Measurements from ENCODE around the gene TM4SF20.

TM4SF20 gene

DNA sequence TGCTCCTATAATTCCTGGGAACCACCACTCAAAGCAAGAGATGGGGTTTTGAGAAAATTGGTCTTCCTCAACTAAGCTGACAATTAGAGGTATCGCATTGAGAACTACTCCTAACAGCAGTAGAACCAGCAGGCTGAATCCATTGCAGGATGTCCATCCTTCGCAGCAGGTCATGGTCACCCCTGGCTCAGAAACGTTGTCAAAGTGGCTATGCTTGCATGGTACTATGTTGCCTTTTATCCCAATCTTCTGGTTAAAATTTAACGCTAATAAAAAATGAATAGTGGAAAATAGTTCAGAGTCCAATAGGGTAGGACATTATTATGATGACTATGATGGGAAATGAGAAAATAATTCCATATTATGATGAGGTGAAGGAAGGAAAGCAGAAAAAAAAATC is at the start of gene TM4SF20:
Gene TM4SF20, minus strand, starts transcription at position 212 of the 400 bp plus-strand sequence. Its CDS starts 38 bp downstream, at position 174.
- no peak for DNase-seq (ENCODE audit: low read depth)

- no peak for DNase-seq (ENCODE audit: low read depth)
These were observed 49.7 kb upstream of the TM4SF20 start for GRCh38 chr2:227428731-227429285.

DNA sequence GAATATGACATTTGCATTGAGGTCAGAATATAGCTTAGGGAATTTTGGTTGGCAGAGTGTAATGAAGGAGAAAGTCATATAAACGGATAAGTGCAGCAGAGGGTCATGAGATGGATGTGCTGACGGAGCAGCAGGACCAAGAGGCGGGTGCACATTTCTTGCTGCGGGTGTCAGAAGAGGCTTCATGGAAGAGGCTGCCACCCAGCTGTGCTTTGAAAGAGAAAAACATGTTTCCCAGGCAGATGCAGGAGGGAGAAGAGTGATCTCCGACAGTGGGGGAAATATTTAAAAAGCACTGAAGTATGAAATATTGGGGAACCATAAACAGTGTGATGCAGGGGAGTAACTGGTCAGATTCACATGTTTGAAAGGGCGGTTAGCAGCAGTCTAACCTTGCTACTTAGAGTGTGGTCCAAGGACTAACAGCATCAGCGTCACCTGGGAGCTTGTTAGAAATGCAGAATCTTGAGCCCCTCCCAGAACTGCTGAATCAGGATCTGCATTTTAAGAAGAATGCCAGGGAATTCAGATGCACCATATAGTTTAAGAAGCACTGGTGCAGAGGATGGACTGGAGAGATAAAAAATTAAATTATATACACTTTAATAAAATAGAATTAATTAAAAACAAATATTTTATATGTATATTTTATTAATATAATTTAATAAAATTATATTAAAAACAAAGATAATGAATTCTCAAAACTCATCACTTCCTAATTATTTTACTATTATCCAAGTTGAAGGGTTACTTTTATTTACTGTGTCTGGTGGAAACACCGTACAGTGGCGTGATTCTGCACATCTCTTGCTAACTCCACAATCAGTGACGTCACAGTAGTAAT is 44.8 kb upstream of the TM4SF20 start:
- no peak for DNase-seq (ENCODE audit: low read depth)

- no peak for DNase-seq (ENCODE audit: low read depth)
These were observed 41.3 kb upstream of the TM4SF20 start for GRCh38 chr2:227420087-227421052.

- DNase-seq (ENCODE audit: low read depth) = no peak
These were observed 37.6 kb upstream of the TM4SF20 start for GRCh38 chr2:227416701-227417100.

DNA sequence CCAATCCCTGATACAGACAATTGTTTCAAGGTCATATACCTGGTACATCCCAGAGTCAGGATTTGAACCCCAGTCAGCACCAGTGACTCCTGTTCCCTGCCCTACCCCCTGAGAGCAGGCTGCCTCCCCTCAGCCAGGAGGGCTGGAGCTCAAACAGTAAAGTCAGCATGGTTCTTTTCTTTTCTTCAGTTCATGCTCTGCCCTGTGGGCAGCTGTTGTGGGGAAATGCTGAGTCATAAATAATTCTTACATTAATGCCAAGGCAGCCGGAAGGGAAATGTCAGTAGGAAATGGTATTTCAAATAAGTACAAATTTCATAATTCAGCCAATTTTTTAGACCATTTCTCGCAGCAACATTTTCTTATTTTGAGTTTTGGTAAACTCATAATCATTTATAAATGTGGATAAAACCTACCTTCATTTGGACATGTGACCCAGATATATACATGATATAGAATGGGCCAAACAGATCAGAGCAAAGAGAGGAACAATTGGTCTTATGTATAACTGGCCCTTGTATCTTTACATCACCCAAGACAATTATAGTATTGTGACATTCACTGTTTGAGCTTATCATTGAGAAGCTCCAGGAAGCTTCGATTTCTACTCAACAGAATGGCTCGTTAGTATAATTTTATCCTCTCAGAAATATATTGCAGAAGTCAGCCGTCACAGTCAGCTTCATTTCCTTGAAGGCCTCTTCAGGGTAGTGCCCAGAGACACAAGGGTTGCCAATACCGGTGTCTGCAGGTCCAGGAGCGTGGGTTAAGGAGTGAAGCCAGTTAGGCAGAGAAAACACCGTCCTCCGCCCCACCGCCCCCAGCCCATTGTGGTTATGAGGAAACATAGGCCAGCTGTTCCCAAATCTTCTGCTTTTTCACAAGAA is 36.7 kb upstream of the TM4SF20 start:
- no peak for DNase-seq (ENCODE audit: low read depth)

DNA sequence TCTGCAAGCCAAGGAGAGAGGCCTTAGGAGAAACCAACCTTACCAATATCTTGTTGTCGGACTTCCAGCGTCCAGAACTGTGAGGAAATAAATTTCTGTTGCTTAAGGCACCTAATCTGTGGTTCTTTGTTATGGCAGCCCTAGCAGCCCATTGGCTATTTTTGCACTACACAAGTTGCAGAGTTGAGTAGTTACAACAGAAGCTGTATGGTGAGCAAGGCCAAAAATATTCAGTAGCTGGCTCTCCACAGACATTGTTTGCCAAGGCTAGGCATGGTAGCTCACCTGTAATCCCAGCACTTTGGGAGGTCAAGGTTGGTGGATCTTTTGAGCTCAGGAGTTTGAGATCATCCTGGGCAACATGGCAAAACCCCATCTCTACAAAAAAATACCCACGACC is 35.7 kb upstream of the TM4SF20 start:
- no peak for DNase-seq (ENCODE audit: low read depth)

- no peak for DNase-seq (ENCODE audit: low read depth)
These were observed 34.3 kb upstream of the TM4SF20 start for GRCh38 chr2:227413371-227413770.

GRCh38 chr2:227412877-227413276 is 33.8 kb upstream of the TM4SF20 start:
- DNase-seq (ENCODE audit: low read depth) = no peak

DNA sequence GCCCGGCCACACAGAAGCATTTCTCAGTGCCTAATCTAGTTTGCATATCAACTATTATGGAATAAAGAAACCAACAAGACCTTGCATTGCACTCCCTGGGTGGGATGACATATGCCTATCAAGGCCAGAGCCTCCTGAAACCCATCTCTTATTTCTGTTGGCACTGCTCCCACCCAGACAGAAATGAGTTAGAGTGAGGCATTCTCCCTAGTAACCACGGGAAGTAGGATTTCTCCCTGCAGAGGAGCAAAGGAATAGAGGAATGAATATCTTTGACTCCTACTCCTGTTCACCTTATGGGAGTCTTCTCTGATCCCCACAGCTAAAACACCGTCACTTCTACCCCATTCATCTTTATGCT is 32.9 kb upstream of the TM4SF20 start:
- DNase-seq (ENCODE audit: low read depth) = no peak

DNA sequence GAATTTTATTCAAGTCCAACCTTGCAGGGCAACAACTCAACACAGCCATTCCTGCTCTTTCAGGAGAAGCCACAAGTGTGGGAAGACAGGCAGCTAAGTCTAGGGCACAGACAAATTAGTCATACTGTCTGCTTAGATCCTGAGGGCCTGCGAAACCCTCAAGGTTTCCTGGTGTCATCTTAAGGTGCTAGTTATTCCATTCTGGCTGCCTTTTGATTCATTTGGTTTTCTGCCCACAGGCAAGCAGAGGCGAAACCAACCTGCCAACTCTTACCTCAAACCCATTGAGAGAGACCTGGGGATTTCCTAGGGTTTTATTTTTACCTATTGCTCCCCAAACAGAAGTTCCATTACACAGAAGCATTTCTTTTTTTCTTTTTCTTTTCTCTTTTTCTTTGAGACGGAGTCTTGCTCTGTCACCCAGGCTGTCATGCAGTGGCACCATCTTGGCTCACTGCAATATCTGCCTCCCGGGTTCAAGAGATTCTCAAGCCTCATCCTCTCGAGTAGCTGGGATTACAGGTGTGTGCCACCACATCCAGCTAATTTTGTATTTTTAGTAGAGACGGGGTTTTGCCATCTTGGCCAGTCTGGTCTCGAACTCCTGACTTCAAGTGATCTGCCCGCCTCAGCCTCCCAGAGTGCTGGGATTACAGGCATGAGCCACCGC is 32.3 kb upstream of the TM4SF20 start:
- DNase-seq (ENCODE audit: low read depth) = no peak

- no peak for DNase-seq (ENCODE audit: low read depth)
These were observed 31.1 kb upstream of the TM4SF20 start for GRCh38 chr2:227410191-227410590.

GRCh38 chr2:227407591-227408151 is 28.6 kb upstream of the TM4SF20 start:
- DNase-seq (ENCODE audit: low read depth) = no peak

DNA sequence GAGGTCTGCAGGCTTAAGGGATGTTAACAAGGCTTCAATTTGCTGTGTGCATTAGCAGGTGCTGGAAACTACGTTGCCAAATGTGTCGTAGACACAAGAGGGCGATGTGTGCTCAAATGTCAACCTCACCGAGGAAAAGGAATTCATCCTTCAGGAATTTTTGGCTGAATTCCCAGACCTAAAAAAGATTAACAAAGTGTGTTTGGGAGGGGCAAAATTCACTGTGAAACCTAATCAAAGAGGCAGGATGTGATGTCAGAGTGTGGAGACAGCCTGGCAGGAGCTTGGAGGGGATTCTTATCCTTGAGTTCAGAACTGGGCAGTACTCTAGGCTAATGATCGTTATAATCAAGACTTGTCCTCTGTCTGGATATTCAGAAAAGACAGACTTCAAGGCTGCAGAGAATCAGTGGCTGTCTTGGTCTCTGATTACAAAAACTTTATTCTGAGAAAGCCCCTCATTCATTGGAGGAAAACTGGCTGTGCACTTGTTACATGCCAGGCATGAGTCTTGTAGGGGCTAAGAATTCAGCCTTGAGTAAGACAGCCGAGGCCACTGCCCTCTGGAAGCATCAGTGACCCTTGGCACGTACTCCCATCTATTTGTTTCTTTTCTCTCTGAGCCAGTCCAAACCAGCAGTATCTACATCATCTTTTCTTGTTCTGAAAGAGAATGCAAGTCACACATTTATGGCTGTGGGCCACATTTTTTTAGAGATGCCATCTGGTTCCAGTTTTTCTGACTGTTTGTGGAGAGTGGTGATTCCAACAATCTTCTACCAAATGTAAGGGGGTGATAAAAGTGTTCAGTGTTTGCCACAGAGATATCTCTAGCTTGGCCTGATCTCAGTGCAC is 27.3 kb upstream of the TM4SF20 start:
- DNase-seq (ENCODE audit: low read depth) = no peak

DNA sequence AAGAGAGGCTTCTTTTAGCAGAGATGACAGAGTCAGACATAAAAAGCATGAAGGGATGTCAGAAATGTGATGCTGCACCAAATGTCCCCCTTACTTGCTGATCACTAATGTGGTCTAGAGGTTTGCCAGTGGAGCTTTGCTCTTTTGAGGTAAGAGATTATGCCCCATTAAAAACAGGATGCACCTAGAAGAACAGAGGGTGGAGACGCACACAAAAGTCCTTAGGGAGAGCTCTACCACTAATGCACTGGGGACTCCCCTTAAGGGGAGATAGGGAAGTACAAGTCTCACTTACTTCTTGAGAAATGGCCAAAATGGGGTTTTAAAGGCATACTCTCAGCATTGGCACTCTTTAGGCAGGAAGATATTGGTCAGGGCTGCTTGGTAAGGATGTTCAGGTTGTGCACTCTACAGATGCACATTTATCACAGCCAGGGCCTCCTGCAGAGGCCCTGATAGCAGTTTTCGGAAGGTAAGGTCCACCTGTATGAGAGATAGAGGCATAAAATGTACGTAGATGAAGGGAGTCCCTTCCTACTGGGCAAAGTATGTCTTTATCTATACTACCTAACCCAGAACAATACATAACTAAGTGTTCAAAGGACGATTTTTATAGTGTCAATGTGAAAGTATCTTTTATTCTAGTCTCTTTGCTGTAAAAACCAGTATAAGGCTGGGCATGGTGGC is 25.6 kb upstream of the TM4SF20 start:
- no peak for DNase-seq (ENCODE audit: low read depth)

DNA sequence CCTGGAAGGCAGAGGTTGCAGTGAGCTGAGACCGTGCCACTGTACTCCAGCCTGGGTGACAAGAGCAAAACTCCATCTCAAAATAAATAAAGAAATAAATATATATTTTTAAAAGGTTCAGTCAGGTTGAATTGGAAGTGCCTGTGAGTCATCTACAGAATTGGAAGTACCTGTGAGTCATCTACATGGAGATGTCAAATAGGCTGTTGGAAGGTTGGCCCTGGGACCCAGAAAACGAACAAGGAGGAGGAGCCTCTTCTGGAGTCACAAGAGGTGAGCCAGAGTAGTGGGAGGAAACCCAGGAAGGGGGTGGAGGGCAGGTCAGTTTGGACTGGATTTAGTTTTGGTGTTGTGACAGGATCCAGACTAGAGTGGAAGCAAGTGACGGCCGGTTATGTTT is 23.9 kb upstream of the TM4SF20 start:
- DNase-seq (ENCODE audit: low read depth) = no peak

GRCh38 chr2:227402321-227402720 is 23.2 kb upstream of the TM4SF20 start:
- DNase-seq (ENCODE audit: low read depth) = no peak

- DNase-seq (ENCODE audit: low read depth) = no peak
These were observed 22.4 kb upstream of the TM4SF20 start for GRCh38 chr2:227401550-227401949.

Data from activated T-cell treated with anti-CD3 and anti-CD28 coated beads for 1 hour (primary cell).